Dedifferentiated amniotic fluid mesenchymal stem cell (primary cell): ENCODE measurements around the gene ARHGAP24.
"Not testable (repeated sequence)": the region's sequence is repeated elsewhere in the genome, so short reads cannot be mapped to it uniquely, and the experiment has no call there.

ENCODE experiments used
- DNase-seq: peaks from one replicate; pipeline ENCODE4 v3.0.0-alpha.2; 2016; ENCODE audit errors: extremely low spot score

ARHGAP24 gene

DNA sequence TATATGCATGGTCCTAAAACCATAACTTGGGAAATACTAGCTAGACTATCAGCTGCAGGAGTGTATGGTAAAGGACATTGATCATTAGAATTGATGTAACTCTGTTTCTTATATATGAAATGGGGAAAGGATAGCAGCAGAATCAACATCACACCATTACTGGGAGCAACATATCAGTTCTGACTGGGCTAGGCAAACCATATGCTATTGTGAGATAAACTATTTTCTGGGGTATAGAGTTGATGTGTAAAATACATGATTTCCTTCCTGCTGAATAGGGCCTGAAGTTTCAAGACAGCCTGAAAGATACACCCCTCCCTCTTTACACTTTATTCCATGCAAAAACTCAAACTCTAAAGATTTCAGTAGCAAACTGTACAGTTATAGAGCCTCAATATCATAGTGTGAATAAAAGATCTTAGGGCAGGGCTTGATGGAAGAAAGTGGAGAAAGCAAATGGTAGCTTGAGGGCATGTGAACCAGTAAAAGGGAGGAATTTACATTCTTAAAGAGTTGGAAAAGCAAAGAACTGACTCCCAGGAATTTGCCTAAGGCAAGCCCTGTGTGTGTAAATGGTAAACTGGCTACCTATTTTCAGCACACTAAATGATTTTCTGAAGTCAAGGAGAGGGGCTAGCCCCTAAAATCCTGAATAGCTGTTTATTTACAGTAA is 480.8 kb downstream of the ARHGAP24 start:
- peak; percentile 37 for DNase-seq

DNA sequence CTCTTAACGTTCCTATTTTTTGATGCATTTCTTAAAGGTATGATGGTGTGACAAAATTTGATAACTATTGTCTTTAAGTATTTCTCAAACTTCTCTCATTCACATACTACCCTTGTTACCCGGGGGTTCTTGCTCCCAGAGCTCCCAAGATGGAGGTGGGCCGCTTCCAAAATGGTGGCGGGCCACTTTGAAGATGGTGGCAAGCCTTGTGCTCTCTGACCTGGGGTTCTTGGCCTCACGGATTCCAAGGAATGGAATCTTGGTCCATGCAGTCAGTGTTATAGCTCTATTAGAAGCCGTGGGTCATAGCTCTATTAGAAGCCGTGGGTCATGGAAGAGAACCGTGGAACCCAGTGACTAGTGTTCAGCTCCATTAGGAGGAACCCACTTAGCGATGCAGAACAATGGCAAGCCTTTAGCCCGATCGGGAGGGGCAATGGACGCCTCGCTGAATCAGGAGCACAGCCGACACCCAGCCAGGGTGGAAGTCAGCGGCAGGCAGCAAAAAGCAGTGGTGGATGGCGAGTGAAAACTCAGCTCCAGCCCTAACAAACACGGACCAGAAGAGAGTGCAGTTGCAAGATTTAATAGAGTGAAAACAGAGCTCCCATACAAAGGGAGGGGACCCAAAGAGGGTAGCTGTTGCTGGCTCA is 481.5 kb downstream of the ARHGAP24 start:
- no peak for DNase-seq

DNA sequence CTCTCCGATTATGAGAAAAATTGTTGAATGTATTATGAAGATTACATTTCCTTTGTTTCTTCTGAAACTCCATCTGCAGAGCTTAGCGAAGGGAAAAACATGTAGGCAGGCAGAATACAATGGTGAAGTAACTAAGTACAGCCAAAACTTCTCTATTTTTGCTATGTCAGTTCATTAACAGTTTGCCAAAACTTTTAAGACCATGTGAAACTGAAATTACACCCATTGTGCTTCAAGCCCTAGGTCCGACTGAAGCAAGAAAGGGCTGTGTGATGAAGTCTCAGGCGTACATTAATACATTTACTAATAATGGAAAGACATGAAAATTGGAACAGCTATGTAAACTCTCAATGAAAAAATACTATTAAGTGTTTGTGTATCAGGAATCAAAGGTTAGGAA is 486.9 kb downstream of the ARHGAP24 start:
- no peak for DNase-seq

DNA sequence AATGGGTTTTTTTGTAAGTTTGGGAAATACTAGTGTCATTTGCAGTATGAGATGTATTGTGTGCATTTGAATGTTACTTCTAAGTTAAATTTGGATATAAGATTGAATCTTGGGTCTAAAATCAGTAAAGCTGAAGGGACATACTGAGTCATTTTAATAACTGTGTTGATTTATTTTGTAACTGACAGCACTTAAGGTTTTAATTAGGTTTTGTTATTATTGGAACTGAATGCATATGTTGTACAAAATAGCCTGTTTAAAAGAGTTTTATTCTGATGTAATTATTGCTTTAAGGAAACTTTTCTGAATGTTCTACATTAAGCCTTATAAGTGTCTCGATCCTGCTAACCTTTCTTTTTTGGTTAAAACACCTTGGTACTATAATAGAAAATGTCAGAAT is 488.3 kb downstream of the ARHGAP24 start:
- no peak for DNase-seq

DNA sequence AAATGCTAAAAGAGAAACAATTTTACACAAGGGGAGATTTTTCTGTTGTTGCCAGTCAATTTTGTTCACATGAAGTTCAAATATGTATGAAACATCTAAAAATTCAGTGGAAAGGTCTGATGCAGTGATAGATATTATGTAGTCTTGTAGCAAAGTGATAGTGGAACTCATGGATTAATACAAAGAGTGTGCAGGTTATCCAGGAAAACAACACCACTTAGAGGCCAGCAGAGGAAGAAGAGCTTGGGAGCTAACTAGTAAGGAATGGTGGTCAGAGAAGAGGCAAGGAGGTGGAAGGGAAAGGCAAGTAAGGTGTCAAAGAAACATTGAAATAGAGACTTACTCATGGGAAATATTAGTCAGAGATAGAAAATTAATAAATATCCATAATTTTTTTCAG is 489.3 kb downstream of the ARHGAP24 start:
- no peak for DNase-seq

DNA sequence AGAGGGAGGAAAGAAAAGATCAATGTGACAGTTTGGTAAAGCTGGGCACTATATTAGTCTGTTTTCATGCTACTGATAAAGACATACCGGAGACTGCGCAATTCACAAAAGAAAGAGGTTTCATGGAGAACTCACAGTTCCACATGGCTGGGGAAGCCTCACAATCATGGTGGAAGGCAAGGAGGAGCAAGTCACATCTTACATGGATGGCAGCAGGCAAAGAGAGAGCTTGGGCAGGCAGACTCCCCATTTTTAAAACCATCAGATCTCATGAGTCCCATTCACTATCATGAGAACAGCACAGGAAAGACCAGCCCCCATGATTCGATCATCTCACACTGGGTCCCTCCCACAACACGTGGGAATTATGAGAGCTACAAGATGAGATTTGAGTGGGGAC is 490.1 kb downstream of the ARHGAP24 start:
- DNase-seq, result not testable (repeated sequence)

DNA sequence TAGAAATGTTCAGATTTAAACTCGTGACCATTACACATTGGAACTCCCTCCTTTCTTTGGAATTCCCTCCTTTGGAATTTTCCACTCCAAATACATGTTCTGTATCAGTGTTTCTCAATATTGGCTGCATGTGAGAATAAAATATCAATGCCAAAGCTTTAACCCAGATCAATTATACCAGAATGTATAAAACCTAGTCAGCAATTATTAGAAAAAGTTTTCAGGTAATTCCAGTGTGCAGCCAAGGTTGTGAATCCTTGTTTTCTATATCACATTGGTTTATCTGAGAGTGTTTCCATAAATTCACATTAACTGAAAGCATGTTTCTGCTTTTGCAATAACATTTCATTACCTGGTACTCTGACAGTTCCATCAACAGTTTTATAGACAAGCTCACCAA is 490.6 kb downstream of the ARHGAP24 start:
- DNase-seq, result no peak

DNA sequence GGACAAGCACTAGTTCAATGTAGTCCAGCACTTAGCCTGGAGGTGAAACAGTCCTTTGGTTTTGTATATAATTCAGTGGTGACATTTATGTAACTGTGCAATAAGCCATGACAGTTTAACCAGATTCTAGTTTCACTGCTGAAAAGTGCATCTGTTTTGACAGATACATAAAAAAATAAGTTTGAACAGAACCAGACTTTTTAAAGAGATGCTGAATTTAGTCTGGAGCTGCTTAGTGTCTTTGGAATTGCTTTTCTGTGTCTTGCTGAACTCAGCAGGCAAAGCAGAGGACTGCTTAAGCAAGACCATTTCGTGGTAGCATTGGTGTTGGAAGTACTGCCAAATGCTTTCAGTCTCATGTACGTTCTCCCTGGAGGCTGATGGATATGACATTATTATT is 491.4 kb downstream of the ARHGAP24 start:
- no peak for DNase-seq

DNA sequence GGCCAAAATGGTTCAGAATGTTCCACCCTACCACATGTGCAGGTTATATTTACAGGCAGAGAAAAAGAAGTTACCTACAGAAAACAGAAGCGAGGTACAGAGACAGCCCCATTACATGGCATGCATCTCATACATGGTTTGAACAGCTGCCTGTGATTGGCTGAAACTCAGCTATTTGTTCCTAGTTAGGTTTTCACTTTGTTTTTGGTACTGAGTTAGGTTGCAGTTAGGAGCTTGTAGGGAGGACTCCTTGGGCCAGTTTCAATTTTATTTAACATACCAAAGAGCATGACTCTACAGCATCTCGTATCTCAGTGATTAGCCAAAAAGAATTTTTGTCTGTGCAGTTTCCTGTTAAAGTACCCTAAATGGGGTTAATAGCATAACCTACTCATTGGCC is 492.9 kb downstream of the ARHGAP24 start:
- DNase-seq, result no peak

DNA sequence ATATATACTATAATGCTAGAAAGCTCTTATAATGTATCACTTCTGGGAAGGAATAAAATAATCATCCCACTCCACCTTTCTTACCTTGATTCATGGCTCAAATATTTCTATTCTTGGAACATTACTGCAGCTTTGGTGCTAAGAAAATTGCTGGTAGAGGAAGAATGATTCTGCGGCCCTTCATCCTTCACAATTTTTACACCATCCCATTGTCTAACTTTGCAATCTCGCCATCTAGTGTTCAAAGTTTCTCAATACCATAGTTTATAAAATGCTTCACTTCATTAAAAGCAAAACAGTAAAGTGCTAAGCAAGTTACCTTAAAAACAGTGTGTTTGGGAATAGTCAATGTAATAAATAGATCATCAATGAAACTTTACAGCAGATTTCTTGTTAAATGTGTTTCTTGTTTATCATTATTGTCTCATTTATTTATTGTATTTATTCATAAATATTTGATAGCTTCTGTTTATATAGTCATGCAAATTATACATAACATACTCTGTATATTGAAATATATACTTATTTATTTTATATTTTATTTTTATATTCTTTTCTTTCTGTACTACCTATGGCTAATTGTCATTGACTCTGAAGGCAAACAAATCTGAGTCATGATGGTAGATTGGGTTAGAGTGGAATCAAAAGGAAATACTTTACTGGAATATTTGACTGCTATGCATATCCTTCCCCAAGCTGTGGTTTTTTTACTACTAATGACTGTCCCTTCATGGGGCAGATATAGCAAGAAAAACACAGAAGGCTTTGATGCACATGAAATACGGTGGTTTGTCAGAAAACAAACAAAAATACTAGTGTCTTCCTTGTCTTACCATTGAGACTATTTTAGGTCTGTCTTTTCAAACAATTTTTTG is 494.2 kb downstream of the ARHGAP24 start:
- peak; percentile 80 for DNase-seq

DNA sequence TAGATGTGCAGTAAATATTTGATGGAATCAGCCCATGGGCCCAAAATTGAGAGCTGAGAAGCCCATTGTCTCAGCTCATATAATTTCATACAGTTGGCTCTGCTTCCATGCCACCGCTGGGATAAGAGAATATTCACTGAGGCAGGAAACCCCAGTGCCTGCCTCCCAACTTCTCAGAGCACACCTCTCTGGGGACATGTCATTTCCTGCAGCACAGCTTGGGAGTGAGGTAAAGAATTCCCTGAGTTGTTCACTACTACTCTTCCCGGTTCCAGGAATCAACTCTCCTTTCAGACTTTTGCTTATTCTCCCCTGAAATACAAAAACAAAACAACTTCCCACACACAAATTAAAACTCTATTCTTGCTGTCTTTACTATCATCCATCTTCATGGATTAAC is 495.6 kb downstream of the ARHGAP24 start:
- no peak for DNase-seq

DNA sequence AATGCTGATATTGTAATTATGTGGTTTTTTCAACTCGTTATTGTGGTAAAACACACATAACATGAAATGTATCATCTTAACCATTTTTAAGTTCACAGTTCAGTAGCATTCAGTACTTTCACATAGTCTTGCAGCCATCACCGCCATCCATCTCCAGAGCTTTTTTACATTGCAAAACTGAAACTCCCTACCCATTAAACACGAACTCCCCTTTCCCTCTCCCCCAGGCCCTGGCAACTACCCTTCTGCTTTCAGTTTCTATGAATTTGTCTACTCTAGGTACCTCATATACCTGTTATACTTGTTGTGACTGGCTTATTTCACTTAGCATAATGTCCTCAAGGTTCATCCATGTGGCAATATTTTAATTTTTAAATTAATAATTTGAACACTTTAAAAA is 504.3 kb downstream of the ARHGAP24 start:
- no peak for DNase-seq

DNA sequence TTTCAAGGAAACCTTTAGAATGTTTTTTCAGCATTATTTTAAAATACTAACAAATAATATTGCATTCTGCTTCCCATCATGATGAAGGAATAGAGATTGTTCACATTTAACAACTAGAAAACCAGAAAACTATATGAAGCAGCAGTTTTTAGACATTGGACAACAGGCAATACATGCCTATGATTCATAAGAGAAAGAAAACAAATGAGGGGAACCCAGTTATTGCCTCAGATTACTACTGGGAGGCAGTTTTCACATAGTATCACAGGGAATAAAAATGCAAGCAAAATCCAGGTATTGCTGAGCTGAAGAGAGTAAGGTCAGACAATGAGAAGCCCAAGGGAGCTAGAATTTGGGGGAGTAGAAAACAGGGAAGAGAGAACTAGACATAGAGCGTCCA is 511.3 kb downstream of the ARHGAP24 start:
- DNase-seq, result no peak

DNA sequence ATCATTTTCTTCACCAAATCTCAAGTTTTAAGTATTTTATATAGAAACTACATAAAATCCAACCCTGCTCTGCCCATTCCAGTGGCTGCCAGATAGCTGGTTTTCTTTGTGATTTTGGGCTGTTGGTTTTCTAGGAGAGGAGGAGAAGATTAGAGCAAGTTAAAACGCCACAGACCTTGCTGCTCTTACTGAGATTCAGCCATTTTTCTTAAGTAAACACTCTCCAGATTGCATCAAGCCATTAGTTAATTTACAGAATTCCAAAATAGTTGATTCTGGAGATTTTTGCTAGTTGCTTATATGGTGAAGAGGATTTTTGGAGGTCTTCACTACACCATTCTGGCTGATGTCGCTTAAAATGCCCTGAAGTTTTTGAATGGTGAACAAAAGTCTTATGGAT is 518.7 kb downstream of the ARHGAP24 start:
- no peak for DNase-seq

DNA sequence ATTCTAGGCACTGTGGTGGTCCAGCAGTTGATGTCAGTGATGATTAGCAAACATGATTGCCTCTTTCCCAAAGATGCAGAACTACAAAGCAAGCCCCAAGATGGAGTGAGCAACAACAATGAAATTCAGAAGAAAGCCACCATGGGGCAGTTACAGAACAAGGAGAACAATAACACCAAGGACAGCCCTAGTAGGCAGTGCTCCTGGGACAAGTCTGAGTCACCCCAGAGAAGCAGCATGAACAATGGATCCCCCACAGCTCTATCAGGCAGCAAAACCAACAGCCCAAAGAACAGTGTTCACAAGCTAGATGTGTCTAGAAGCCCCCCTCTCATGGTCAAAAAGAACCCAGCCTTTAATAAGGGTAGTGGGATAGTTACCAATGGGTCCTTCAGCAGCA is 519.6 kb downstream of the ARHGAP24 start:
- no peak for DNase-seq

DNA sequence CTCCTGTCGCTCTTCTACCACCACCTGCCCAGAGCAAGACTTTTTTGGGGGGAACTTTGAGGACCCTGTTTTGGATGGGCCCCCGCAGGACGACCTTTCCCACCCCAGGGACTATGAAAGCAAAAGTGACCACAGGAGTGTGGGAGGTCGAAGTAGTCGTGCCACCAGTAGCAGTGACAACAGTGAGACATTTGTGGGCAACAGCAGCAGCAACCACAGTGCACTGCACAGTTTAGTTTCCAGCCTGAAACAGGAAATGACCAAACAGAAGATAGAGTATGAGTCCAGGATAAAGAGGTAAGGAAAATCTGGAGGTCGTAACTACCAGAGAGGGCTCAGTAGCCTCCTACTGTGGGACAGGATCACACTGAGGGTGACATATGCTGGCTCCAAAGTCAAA is 520.4 kb downstream of the ARHGAP24 start:
- no peak for DNase-seq

DNA sequence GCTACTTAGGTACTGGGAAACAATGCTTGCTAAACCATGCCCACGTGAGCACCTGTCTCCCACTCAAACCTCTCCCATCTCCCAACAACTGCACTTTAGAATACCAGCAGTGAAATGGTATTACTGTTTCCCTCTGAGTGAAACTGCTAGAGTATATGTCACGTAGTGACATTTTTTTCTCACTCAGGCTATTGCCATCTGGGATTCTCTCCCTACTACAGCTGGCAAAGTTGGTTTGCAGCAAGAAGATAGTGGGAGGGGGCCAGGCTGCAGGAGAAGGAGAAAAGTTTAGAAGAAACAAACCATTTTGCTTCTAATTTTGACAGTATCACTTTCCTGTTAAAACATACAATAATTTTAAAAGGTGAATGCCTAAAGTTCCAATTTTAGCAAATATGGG is 526.6 kb downstream of the ARHGAP24 start:
- no peak for DNase-seq

DNA sequence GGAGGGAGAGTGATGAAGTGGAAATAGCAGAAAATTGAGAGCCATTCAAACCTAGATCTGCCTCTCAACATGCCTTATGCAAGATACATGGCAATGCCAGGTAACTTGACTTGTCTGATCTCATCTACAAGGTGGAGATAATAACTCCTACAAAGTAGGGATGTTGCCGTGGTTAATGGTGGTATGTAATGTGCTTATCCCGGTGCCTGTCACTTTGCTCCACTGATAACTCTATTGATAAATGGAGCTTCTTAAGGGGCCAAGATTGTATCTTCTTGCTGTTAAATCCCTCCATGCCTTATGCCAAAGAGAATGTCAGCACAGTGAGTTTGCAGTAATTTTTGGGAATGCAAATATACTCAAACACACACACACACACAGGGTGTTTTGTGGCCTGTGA is 529.1 kb downstream of the ARHGAP24 start:
- no peak for DNase-seq

DNA sequence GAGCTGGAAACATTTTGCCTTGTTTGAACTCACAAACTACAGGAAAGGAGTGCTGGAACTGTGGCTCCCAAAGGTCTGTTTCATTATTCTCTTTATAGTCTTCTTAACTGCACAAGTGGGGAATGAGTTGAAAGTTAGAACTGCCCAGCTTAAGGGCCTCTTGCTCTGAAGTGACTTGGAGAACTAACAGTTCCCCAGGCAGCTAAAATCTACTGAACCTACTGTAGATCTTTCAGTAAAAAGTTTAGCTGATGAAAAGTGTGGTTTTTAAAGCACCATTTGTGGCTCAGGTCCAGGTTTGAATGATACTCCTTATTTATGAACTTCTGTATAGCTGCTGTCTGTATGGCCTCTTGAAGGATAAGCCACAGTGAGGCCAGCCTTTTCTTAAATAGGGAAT is 531.1 kb downstream of the ARHGAP24 start:
- no peak for DNase-seq

DNA sequence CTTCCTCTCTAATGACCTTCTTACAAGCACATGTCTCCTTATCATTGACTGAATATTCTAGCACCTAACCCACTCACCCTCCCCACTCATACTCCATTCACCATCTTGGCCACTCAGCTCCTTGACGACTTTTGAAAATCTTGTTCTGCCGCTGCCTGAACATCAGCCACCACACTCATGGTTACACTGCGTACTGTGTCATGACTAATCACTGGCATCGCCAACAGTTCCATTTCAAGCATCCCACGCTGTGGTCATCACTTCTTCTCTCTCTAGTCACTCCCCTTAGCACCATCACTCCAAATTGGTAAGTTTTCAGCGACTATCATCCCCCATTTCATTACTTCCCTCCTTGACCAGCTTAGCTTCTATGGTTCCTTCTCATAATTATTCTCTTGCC is 532.1 kb downstream of the ARHGAP24 start:
- DNase-seq, result no peak

DNA sequence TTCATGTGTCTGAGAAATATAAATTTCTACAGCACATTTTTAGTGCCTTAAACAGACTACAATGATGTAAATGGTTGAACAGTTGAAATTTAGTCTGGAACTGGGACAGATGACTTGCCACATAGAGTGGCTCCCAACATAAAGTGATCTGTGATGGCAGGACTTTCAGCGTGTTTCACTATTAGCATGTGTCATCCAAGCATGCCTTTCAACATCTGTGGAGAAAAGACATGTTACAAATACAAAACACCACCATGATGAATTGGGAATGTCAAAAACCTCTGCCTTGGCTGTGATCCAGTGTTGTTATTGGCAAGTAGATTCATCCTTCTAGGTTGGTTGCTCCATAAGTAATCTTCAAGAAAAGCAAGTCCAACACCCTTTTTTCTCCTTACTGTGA is 536.2 kb downstream of the ARHGAP24 start:
- DNase-seq, result peak; percentile 87

DNA sequence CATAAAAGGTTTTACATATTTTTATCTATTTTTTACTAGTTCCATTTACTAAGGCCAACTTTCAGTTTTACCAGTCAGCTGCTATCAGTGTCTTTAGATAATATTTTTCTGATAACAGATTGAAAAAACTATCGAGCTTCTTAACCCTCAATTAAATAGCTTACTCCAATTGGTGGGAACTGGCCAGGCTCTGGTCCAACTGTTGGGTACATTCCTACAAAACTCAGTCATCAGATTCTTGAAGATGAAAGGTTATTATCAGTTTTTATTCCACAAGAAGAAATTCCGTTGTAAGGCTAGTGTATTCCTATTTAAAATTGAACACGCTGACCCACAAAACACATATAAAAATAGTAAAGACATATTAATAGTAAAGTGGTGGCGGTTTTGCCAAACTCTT is 538.7 kb downstream of the ARHGAP24 start:
- no peak for DNase-seq

DNA sequence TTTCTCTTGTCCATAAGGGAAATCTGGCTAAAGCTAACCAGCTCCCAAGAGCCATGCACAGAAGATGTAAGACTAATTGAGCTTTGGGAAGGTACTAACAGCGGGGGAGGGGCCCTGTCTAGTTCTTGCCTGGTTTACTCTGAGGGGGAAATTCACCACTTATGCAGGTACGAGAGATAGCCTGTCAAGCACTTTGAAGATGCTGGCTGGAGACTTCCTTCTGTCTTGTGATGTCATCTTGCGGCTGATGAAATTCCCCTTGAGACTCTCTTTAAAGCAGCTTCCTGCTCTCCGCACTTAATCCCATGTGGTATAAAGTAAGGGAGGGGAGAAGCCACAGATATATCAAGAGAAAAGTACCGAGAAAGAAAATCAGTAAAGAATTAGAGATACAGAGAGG is 539.6 kb downstream of the ARHGAP24 start:
- no peak for DNase-seq
